Stimulated activated naive CD8-positive, alpha-beta T cell treated with anti-CD3 and anti-CD28 coated beads, Interleukin-15, Interleukin-2, amounts not matched to agents 100 ng/mL and 50 ng/mL, for 24 hours (primary cell): Measurements from ENCODE around the gene PLCG2.

Experiments
- H3K27ac Mint-ChIP-seq: one replicate; pipeline ENCODE4 v1.8.0; 2021; ENCODE audit warnings: mild to moderate bottlenecking, mixed read lengths
- H3K27me3 Mint-ChIP-seq: one replicate; pipeline ENCODE4 v1.8.0; 2021; ENCODE audit warnings: mixed read lengths
- H3K36me3 Mint-ChIP-seq: one replicate; pipeline ENCODE4 v1.8.0; 2021; ENCODE audit warnings: low read depth, mixed read lengths
- H3K4me1 Mint-ChIP-seq: one replicate; pipeline ENCODE4 v1.8.0; 2021; ENCODE audit warnings: low read depth, mixed read lengths
- H3K4me3 Mint-ChIP-seq: one replicate; pipeline ENCODE4 v1.8.0; 2021; ENCODE audit warnings: mild to moderate bottlenecking, mixed read lengths
- H3K9me3 Mint-ChIP-seq: one replicate; pipeline ENCODE4 v1.8.0; 2021; ENCODE audit warnings: mixed read lengths

Gene PLCG2

GRCh38 chr16:81830845-81831540 lies 51.9 kb downstream of the PLCG2 start:
- Mint-ChIP-seq H3K4me1 (peaks cover 69% of the 10 kb centered on the region), H3K27me3 (no peaks in the 10 kb centered on the region), H3K9me3 (no peaks in the 10 kb centered on the region), H3K36me3 (no peaks in the 10 kb centered on the region), H3K4me3 (peak overlapping the region; percentile 36), H3K27ac (no peak overlapping the region)

DNA sequence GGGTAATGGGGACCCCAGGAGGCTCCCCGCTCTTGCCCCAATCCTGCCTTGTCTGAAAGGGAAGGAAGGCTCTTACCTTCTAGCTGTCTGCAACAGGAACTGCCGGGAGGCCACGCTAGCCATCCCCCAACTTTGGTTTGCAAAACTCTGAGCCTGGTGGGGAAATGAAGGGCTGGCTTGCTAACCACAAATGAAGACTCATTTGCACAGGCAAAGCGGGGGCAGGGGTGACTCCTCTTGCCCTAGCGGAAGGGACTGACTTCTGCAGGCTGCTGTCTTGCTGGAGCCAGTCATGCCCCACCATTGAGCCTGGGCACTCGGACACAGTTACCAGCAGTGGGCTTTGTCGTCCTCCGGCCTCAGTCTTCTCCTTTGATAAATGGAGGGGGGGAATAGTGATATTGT lies 52.6 kb downstream of the PLCG2 start:
- Mint-ChIP-seq H3K4me1 (peaks cover 69% of the 10 kb centered on the region), H3K27me3 (no peaks in the 10 kb centered on the region), H3K9me3 (no peaks in the 10 kb centered on the region), H3K4me3 (peak overlapping the region; percentile 36), H3K27ac (no peak overlapping the region), H3K36me3 (no peaks in the 10 kb centered on the region)

DNA sequence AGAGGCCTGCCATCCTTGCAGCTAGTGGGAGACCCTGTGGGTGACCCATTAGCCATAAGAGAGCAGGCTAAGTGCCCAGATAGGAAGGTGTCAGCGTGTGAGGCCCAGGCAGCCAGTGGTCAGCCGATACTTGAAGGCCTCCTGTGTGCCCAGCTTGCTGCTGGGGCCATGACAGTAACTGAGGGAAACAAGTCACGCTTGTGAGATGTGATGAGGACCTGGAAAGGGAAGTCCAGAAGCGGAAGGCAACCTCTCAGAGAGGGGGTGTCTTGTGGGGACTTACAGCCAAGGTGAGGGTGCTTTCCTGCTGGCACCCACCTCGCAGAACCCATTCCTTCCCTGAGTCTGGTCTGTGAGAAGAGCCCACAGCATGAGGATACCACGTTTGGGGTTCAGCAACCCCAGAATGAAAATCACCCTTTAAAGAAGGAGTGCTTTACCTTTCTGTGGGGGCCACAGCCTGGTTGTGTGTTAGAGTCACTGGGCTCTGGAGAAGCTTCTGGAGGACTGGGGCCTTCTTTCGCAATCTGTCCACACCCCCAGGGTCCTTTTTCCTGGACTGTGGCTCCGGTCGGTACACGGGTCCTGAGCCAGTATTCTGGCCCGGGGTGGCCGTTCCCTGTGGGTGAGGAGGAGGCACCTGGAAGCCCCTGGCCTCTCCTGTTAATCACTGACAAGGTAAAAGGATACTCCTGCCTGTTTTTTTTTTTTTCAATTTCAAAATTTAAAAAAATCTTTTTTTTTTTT lies 53.9 kb downstream of the PLCG2 start:
- no peaks in the 10 kb centered on the region for H3K9me3 Mint-ChIP-seq
- H3K4me1 Mint-ChIP-seq = peaks cover 73% of the 10 kb centered on the region
- no peaks in the 10 kb centered on the region for H3K27me3 Mint-ChIP-seq
- H3K36me3 Mint-ChIP-seq = no peaks in the 10 kb centered on the region
- H3K27ac Mint-ChIP-seq = peak overlapping the region; percentile 63
- no peak overlapping the region for H3K4me3 Mint-ChIP-seq

DNA sequence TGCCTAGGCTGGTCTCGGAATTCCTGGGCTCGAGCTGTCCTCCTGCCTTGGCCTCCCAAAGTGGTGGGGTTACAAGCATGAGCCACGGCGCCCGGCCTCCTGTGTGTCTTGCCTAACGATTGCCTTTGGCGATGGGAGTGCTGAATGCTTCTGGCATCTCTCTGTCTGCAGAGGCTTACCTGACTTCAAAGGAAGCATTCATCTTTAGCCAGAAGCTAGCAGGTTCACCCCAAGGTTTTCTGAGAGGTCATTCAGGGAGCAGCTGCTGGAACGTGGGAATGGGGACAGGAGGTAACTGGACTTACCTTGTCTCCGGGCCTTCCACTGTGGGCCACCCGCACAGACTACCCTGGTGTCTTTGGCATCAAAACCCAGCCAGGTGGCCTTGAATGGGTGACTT lies 54.7 kb downstream of the PLCG2 start:
- Mint-ChIP-seq H3K27ac (no peak overlapping the region), H3K36me3 (no peaks in the 10 kb centered on the region), H3K27me3 (no peaks in the 10 kb centered on the region), H3K4me3 (no peak overlapping the region), H3K4me1 (peaks cover 73% of the 10 kb centered on the region), H3K9me3 (no peaks in the 10 kb centered on the region)

DNA sequence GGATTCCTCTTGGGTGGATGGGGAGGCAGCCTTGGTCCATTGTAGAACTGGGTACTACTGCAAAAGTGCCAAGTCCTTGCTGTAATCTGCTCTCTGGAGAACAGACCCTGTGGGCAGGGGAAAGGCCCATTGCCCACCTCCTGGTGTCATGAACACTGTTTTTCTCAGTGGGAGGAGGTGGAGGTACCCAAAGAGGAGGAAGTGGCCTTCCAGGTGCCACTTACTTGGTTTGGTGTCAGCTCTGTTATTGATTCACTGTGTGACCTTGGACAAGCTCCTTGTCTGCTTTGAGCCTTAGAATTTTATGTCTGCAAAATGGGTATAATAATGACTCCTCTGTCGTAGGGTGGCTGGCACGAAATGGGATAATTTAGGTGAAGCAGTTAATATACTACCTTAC lies 55.8 kb downstream of the PLCG2 start:
- no peaks in the 10 kb centered on the region for H3K9me3 Mint-ChIP-seq
- no peak overlapping the region for H3K4me3 Mint-ChIP-seq
- H3K27ac Mint-ChIP-seq = no peak overlapping the region
- H3K36me3 Mint-ChIP-seq = no peaks in the 10 kb centered on the region
- no peaks in the 10 kb centered on the region for H3K27me3 Mint-ChIP-seq
- peaks cover 71% of the 10 kb centered on the region for H3K4me1 Mint-ChIP-seq

- Mint-ChIP-seq H3K36me3 (no peaks in the 10 kb centered on the region), H3K4me3 (no peak overlapping the region), H3K9me3 (no peaks in the 10 kb centered on the region), H3K4me1 (peaks cover 63% of the 10 kb centered on the region), H3K27me3 (no peaks in the 10 kb centered on the region), H3K27ac (no peak overlapping the region)
Measured at GRCh38 chr16:81836279-81837054, 57.4 kb downstream of the PLCG2 start.

DNA sequence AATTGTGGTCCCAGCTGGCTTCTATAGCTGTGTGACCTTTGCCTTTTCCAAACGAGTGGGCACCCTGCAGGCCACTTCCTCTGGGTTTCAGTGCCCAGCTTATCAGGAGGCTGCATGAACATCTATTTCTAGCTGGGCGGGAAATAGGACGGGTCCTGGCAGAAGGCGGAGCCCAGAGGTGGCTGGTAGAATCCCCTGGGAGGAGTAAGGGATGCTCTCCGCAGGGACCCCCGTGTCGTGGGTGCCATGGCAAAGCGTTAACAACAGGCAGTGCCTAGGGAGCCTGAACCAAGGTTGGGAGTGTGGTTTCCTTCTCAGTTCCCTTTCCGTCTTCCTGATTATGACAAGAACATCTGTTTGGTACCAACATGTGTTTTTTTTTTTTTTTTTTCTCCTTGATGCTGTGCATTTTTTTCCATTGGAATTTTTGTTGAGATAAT lies 58.2 kb downstream of the PLCG2 start:
- Mint-ChIP-seq H3K27ac (no peak overlapping the region), H3K27me3 (no peaks in the 10 kb centered on the region), H3K4me1 (peaks cover 63% of the 10 kb centered on the region), H3K4me3 (no peak overlapping the region), H3K36me3 (no peaks in the 10 kb centered on the region), H3K9me3 (no peaks in the 10 kb centered on the region)

DNA sequence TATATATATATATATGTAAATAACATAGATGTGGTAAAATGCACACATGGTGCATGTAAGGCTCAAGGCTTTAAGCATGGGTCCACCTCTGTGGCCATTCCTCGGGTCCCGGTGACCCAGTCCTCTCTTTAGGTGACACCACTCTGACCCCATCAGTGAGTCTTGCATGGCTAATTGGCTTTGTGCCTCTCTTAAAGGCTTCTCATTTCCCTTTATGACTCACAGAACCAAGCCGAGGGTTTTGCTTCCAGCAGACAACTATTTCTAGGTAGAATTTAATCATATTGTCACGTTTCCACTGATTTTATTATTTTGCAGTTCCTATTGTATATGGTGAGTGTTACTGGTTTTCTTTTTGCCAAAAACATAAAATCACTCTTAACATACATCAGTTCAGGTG lies 59.7 kb downstream of the PLCG2 start:
- no peak overlapping the region for H3K4me3 Mint-ChIP-seq
- peaks cover 67% of the 10 kb centered on the region for H3K4me1 Mint-ChIP-seq
- no peaks in the 10 kb centered on the region for H3K9me3 Mint-ChIP-seq
- no peaks in the 10 kb centered on the region for H3K36me3 Mint-ChIP-seq
- no peak overlapping the region for H3K27ac Mint-ChIP-seq
- H3K27me3 Mint-ChIP-seq = no peaks in the 10 kb centered on the region

DNA sequence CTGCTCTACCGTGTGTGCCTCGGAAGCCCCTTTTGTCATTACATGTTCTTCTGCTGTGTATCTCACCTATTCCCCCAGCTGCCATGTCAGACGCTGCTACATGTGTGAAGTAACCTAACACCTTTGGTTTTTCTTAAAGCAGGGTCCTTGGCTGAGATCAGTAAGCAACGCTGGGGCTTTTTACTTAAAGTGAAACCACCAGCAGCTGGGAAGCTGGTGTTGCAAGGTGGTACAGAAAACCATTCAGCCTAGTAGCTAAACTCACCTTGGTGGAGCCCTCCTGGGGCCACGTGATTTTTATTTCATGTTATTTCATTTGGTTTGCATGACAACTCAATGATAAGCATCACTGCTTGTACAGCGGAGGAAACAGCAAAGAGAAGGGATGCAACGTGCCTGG lies 62.6 kb downstream of the PLCG2 start:
- no peaks in the 10 kb centered on the region for H3K36me3 Mint-ChIP-seq
- peaks cover 43% of the 10 kb centered on the region for H3K4me1 Mint-ChIP-seq
- H3K27me3 Mint-ChIP-seq = no peaks in the 10 kb centered on the region
- no peaks in the 10 kb centered on the region for H3K9me3 Mint-ChIP-seq
- H3K4me3 Mint-ChIP-seq = no peak overlapping the region
- no peak overlapping the region for H3K27ac Mint-ChIP-seq

DNA sequence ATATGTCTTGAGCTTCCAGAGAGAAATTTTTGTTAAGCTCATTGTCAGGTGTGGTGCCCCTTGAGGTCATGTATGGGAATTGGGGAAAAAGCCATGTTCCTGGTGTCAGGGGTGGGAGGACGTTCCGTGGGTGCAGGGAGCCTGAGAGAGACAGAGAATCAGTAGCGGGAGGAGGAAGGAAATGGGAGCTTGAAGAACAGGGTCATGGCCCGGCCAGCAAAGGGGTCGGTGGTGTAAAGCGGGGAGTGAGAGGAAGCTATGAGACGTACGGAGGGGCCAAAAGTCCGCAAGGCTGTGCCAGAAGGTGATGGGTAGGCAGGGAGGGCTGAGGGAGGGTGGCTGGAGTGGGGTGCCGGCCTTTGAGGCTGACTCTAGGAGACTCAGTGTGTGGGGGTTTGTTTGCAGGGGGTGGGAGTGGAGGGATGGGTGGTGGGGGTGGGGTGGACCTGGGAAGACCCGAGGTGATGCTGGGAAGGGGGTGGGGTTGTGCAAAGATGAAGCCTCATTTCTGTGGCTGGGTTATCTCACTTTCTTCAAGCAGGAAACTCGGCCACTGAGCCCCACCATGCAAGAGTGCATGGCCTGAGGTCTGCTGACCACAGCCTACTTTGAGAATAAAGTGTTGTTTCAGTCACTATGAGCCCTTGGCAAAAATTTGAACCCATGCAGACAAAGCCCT lies 63.6 kb downstream of the PLCG2 start:
- H3K27ac Mint-ChIP-seq = peak overlapping the region; percentile 57
- no peak overlapping the region for H3K4me3 Mint-ChIP-seq
- H3K27me3 Mint-ChIP-seq = no peaks in the 10 kb centered on the region
- H3K36me3 Mint-ChIP-seq = no peaks in the 10 kb centered on the region
- H3K4me1 Mint-ChIP-seq = peaks cover 35% of the 10 kb centered on the region
- H3K9me3 Mint-ChIP-seq = no peaks in the 10 kb centered on the region

GRCh38 chr16:81843243-81843582 lies 64.1 kb downstream of the PLCG2 start:
- Mint-ChIP-seq H3K4me3 (no peak overlapping the region), H3K27me3 (no peaks in the 10 kb centered on the region), H3K4me1 (peaks cover 31% of the 10 kb centered on the region), H3K27ac (peak overlapping the region; percentile 57), H3K36me3 (no peaks in the 10 kb centered on the region), H3K9me3 (no peaks in the 10 kb centered on the region)

DNA sequence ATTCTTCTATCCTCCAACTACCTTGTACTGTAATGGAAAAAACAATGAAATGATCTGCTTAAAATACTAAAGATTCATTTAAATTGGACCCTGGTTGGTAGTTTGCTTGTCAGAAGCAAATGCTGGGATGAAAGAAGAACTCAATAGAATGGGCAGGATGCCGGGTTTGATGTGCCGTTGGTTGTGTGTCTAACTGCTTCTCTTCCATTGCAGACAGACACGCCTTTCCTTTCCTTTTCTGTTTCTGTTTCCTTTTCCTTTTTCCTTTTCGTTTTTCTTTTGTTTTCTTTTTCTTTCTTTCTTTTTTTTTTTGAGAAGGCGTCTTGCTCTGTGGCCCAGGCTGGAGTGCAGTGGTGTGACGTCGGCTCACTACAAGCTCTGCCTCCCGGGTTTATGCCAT lies 64.6 kb downstream of the PLCG2 start:
- no peak overlapping the region for H3K4me3 Mint-ChIP-seq
- H3K36me3 Mint-ChIP-seq = no peaks in the 10 kb centered on the region
- no peaks in the 10 kb centered on the region for H3K9me3 Mint-ChIP-seq
- peak overlapping the region; percentile 61 for H3K27ac Mint-ChIP-seq
- H3K27me3 Mint-ChIP-seq = no peaks in the 10 kb centered on the region
- H3K4me1 Mint-ChIP-seq = peaks cover 32% of the 10 kb centered on the region

GRCh38 chr16:81846105-81846504 lies 67.0 kb downstream of the PLCG2 start:
- H3K9me3 Mint-ChIP-seq = no peaks in the 10 kb centered on the region
- H3K4me3 Mint-ChIP-seq = no peak overlapping the region
- H3K36me3 Mint-ChIP-seq = no peaks in the 10 kb centered on the region
- H3K4me1 Mint-ChIP-seq = peaks cover 30% of the 10 kb centered on the region
- H3K27ac Mint-ChIP-seq = no peak overlapping the region
- H3K27me3 Mint-ChIP-seq = no peaks in the 10 kb centered on the region

GRCh38 chr16:81848306-81848853 lies 69.3 kb downstream of the PLCG2 start:
- Mint-ChIP-seq H3K27me3 (no peaks in the 10 kb centered on the region), H3K4me3 (no peak overlapping the region), H3K4me1 (peaks cover 13% of the 10 kb centered on the region), H3K9me3 (no peaks in the 10 kb centered on the region), H3K36me3 (no peaks in the 10 kb centered on the region), H3K27ac (no peak overlapping the region)
